ENCODE results near the gene DMC1.

DNA sequence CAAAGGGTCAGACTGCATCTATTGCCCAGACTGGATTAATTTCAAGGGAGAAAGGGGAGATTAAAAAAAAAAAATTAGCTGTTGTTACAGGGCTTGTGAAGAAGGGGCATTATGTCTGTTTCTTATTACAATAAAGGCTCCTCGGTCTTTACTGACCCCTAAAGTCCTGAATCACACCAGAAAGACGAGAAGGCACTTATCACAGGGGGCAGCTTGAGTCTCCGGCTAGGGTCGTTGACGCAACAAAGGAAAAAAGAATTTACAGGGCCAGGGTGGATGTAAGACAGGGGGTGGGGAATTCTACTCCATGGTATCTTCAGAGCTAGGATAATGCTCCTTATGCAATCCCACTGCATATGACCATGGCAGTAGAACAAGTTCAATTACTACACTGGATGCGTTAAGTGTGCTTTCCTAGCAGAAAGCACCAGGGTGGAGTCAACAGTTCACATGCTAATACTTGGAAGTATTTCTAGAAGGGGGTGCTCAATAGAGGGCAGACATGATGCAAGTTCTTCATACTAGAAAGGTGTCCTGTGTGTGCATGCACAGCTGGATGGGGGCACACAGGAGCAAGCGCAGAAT lies 80.3 kb downstream of the DMC1 start:
- TF ChIP-seq, protein P1, sequence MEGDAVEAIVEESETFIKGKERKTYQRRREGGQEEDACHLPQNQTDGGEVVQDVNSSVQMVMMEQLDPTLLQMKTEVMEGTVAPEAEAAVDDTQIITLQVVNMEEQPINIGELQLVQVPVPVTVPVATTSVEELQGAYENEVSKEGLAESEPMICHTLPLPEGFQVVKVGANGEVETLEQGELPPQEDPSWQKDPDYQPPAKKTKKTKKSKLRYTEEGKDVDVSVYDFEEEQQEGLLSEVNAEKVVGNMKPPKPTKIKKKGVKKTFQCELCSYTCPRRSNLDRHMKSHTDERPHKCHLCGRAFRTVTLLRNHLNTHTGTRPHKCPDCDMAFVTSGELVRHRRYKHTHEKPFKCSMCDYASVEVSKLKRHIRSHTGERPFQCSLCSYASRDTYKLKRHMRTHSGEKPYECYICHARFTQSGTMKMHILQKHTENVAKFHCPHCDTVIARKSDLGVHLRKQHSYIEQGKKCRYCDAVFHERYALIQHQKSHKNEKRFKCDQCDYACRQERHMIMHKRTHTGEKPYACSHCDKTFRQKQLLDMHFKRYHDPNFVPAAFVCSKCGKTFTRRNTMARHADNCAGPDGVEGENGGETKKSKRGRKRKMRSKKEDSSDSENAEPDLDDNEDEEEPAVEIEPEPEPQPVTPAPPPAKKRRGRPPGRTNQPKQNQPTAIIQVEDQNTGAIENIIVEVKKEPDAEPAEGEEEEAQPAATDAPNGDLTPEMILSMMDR (IDR thresholded peaks at IDR 0.05) = no peak
- no peak for TF ChIP-seq POLR2A (IDR thresholded peaks at IDR 0.05)

Data from lower leg skin (tissue), 3 donors.